Vagina (tissue), 2 donors: ENCODE data around the gene SEMA3D. TPM values are rescaled to one million over a fixed set of nuclear protein-coding genes. Genes with fewer than 3 reads are reported as not detected.

Experiments used
- DNase-seq, 2 donors: peaks; one replicate each; pipeline ENCODE4 v3.0.0-alpha.2; 2017; ENCODE audit errors: extremely low spot score in 2 of 2
- H3K27ac ChIP-seq: fragments of 200-600 bp; sonication (generic); one replicate; pipeline ENCODE4 v1.5.1; 2019
- H3K27me3 ChIP-seq: fragments of 200-600 bp; sonication (generic); one replicate; pipeline ENCODE4 v1.5.1; 2019
- H3K36me3 ChIP-seq, 2 donors: fragments of 200-600 bp; sonication (generic); one replicate each; pipeline ENCODE4 v1.5.1; 2017 to 2019
- H3K4me1 ChIP-seq: fragments of 200-600 bp; sonication (generic); one replicate; pipeline ENCODE4 v1.5.1; 2019
- H3K4me3 ChIP-seq, 2 donors: fragments of 200-600 bp; sonication (generic); 1 replicate in 1 of 2; 2 replicates in 1 of 2; pipeline ENCODE4 v1.5.1; 2016 to 2019
- H3K9me3 ChIP-seq: fragments of 200-600 bp; sonication (generic); one replicate; pipeline ENCODE4 v1.5.1; 2019
- POLR2A ChIP-seq, 2 donors: fragments of 450-650 bp; IDR thresholded peaks; one replicate each; pipeline ENCODE4 v1.6.1; 2017; ENCODE audit warnings: antibody characterized with exemption in 2 of 2, mild to moderate bottlenecking in 2 of 2, moderate library complexity in 2 of 2
- POLR2AphosphoS5 ChIP-seq, 2 donors: sonication (generic); formaldehyde crosslinking; IDR thresholded peaks; one replicate each; pipeline ENCODE4 v1.9.0; 2017; ENCODE audit warnings: antibody characterized with exemption in 2 of 2, mild to moderate bottlenecking in 2 of 2, low read depth in 1 of 2; ENCODE audit not compliant: insufficient read depth in 1 of 2
- intact Hi-C: fragments of 100-400 bp; cut with DNase I; formaldehyde crosslinking; loops from one replicate; pipeline ENCODE4 v1.15.1; 2023
- total RNA-seq: library from RNA; depleted of rRNA; stranded (reverse); fragments of >200 nt; gene quantifications from one replicate; pipeline ENCODE4 v1.2.3, GENCODE V29; 2016
- TF ChIP-seq, protein P1 (sequence below), 3 experiments: fragments of 450-650 bp in 2 of 3; fragments of 200-600 bp in 1 of 3; sonication (generic) in 1 of 3; IDR thresholded peaks; one replicate each; pipeline ENCODE4 v1.5.1; 2017 to 2019; ENCODE audit warnings: antibody characterized with exemption in 3 of 3, mild to moderate bottlenecking in 2 of 3, moderate library complexity in 2 of 3

Gene SEMA3D
- total RNA-seq, 1 donor from 2014 or later, result 2.2 TPM

DNA sequence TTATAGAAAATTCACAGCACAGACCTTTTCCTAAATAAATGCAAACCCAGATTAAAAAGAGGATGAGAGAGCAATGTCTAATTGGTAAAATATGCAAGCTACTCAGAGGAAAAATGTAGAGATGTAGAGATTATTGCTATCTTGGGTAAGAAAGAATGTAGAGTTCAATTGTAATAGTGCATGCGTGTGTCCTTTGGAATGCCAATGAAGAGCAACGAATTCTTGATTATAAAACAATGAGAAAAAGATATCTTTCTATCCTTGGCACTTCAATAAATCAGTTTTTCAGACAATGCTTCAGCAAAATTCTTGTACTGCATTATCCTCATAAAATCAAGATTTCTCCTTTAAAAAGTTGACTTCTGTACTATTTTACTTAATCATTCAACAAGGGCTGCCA is 50.9 kb downstream of the SEMA3D start:
- no peak overlapping the region for H3K4me3 ChIP-seq
- H3K27me3 ChIP-seq, result no peaks in the 10 kb centered on the region
- no peaks in the 10 kb centered on the region for H3K9me3 ChIP-seq
- DNase-seq, result no peak
- intact Hi-C loops, result no loop called here
- no peak overlapping the region for H3K27ac ChIP-seq
- no peaks in the 10 kb centered on the region for H3K4me1 ChIP-seq
- TF ChIP-seq POLR2AphosphoS5 (IDR thresholded peaks at IDR 0.05; ENCODE audit: insufficient read depth in 1 of 2, low read depth in 1 of 2) (no peak), POLR2A (IDR thresholded peaks at IDR 0.05) (no peak)
- TF ChIP-seq, protein P1, sequence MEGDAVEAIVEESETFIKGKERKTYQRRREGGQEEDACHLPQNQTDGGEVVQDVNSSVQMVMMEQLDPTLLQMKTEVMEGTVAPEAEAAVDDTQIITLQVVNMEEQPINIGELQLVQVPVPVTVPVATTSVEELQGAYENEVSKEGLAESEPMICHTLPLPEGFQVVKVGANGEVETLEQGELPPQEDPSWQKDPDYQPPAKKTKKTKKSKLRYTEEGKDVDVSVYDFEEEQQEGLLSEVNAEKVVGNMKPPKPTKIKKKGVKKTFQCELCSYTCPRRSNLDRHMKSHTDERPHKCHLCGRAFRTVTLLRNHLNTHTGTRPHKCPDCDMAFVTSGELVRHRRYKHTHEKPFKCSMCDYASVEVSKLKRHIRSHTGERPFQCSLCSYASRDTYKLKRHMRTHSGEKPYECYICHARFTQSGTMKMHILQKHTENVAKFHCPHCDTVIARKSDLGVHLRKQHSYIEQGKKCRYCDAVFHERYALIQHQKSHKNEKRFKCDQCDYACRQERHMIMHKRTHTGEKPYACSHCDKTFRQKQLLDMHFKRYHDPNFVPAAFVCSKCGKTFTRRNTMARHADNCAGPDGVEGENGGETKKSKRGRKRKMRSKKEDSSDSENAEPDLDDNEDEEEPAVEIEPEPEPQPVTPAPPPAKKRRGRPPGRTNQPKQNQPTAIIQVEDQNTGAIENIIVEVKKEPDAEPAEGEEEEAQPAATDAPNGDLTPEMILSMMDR (IDR thresholded peaks at IDR 0.05), result no peak
- H3K36me3 ChIP-seq, result no peaks in the 10 kb centered on the region

DNA sequence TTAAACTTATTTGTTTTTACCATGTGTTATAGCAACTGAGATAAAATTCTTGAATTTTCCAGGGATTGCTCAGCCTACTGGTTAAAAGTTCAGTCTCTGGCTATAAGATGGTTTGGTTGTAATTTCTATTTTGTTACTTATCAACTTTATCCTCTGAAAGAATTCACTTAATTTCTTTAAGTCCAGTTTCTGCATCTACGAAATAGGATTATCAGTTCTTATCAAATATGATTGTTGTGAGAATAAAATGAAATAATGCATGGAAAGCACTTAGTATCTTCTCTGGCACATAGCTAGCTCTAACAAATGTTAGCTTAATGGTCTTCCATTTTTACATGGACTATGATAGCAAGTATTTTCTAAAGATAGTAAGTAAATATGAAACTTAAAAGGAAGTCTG is 53.3 kb downstream of the SEMA3D start:
- H3K4me1 ChIP-seq, result no peaks in the 10 kb centered on the region
- no peaks in the 10 kb centered on the region for H3K9me3 ChIP-seq
- TF ChIP-seq, protein P1 (IDR thresholded peaks at IDR 0.05), result no peak
- H3K27me3 ChIP-seq, result no peaks in the 10 kb centered on the region
- H3K4me3 ChIP-seq, result no peak overlapping the region
- no peaks in the 10 kb centered on the region for H3K36me3 ChIP-seq
- no peak for DNase-seq
- no peak overlapping the region for H3K27ac ChIP-seq
- intact Hi-C loops, result no loop called here

GRCh38 chr7:85133006-85133405 is 53.9 kb downstream of the SEMA3D start:
- intact Hi-C loops, result no loop called here
- Histone ChIP-seq H3K4me3 (no peak overlapping the region), H3K4me1 (no peaks in the 10 kb centered on the region), H3K9me3 (no peaks in the 10 kb centered on the region), H3K27ac (no peak overlapping the region), H3K36me3 (no peaks in the 10 kb centered on the region), H3K27me3 (no peaks in the 10 kb centered on the region)
- DNase-seq, result no peak
- no peak for TF ChIP-seq POLR2A (IDR thresholded peaks at IDR 0.05)

DNA sequence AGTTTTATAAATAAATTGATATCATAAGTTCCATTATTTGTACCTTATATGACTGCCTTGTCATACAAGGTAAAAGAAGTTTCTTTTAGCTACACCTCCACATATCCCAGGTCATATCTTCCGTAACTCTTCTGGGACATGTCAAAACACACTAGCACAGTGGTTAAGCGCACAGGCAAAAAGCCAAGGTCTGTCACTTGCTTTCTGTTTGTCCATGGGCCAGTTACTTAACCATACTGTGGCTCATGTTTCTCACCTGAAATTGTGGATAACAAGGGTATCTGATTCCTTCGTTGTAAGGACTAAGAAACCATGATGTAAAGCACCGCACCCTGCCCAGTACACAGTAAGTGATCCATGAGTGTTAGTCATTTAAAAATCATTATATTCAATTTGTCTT is 56.2 kb downstream of the SEMA3D start:
- TF ChIP-seq POLR2AphosphoS5 (IDR thresholded peaks at IDR 0.05; ENCODE audit: insufficient read depth in 1 of 2, low read depth in 1 of 2), result no peak
- TF ChIP-seq, protein P1 (IDR thresholded peaks at IDR 0.05), result no peak
- no peak for TF ChIP-seq POLR2A (IDR thresholded peaks at IDR 0.05)
- Histone ChIP-seq H3K4me1 (no peaks in the 10 kb centered on the region), H3K9me3 (no peaks in the 10 kb centered on the region), H3K27ac (no peak overlapping the region), H3K4me3 (no peak overlapping the region), H3K36me3 (no peaks in the 10 kb centered on the region), H3K27me3 (no peaks in the 10 kb centered on the region)
- DNase-seq, result no peak
- intact Hi-C loops, result no loop called here

GRCh38 chr7:85126383-85126782 is 60.5 kb downstream of the SEMA3D start:
- Histone ChIP-seq H3K4me3 (no peak overlapping the region), H3K27ac (no peak overlapping the region), H3K9me3 (no peaks in the 10 kb centered on the region), H3K36me3 (no peaks in the 10 kb centered on the region), H3K27me3 (no peaks in the 10 kb centered on the region), H3K4me1 (no peaks in the 10 kb centered on the region)
- no peak for DNase-seq
- TF ChIP-seq, protein P1 (IDR thresholded peaks at IDR 0.05), result no peak
- TF ChIP-seq POLR2AphosphoS5 (IDR thresholded peaks at IDR 0.05; ENCODE audit: insufficient read depth in 1 of 2, low read depth in 1 of 2), result no peak
- no peak for TF ChIP-seq POLR2A (IDR thresholded peaks at IDR 0.05)
- intact Hi-C loops, result no loop called here

DNA sequence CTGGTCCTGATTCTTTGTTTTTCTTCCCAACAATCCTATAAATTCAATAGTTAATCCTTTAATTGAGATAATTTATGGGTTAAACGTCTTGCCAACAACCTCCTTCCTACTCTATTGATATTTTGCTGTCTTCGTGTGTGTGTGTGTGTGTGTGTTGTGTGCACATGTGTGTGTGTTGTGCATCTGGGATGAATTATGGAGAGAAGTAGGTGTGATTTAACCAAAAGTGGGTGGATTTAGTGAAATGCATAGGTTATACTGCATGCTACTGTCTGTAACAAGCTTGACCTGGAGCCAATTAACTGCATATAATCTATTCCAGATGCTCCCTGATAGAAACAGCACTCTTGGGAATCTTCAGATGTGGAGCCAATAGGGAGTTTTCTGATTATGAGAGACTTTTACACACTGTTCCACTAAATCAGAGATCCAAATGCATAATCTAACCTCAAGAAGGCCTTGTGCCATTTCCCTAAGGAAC is 61.2 kb downstream of the SEMA3D start:
- no peak for TF ChIP-seq POLR2A (IDR thresholded peaks at IDR 0.05)
- TF ChIP-seq, protein P1 (IDR thresholded peaks at IDR 0.05), result no peak
- no peak for TF ChIP-seq POLR2AphosphoS5 (IDR thresholded peaks at IDR 0.05; ENCODE audit: insufficient read depth in 1 of 2, low read depth in 1 of 2)
- Histone ChIP-seq H3K9me3 (no peaks in the 10 kb centered on the region), H3K36me3 (no peaks in the 10 kb centered on the region), H3K4me3 (no peak overlapping the region), H3K27ac (no peak overlapping the region), H3K27me3 (no peaks in the 10 kb centered on the region), H3K4me1 (no peaks in the 10 kb centered on the region)
- DNase-seq, result no peak
- intact Hi-C loops, result no loop called here
